ENCODE data around the gene LAMA3. TPM values are rescaled to one million over a fixed set of nuclear protein-coding genes. Genes with fewer than 3 reads are reported as not detected.

LAMA3 gene
- total RNA-seq, 2 donors from 2014 or later = 0.11 to 0.24 TPM

DNA sequence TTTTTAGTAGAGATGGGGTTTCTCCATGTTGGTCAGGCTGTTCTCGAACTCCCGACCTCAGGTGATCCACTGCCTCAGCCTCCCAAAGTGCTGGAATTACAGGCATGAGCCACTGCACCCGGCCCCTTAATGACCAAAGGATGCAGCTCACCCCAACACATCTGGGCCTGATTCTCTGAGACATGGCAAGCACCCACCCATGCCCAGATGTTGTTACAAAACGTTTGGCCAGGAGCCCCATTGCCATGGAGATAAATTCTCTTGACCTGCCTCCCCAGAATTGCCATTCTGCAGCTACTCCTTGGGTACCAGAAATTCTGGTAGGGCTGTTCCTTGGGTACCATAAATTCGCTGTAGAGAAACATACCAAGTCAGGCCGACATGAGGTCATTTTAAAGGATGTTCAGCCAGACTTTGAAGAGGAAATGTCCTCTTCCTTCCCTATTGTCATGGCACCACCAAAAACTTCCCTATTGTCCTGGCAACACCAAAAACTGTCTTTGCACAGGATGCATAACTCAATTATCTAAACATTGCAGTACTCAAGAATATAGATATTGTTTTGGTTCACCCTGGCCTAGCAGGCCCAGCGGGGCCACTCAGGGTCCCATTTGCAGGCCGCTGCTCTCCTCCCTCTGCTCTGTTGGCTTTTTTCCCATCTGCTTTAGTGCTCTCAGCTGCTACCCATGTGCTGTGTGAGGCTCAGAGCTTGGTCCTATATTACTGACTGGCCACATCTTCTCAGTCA, 164.4 kb downstream of the LAMA3 start:
- no peak overlapping the region for H3K27ac Mint-ChIP-seq
- H3K4me3 Mint-ChIP-seq = no peak overlapping the region
- peaks cover 4% of the 10 kb centered on the region for H3K4me1 Mint-ChIP-seq
- H3K36me3 Mint-ChIP-seq (ENCODE audit: low read depth) = no peaks in the 10 kb centered on the region
- H3K9me3 Mint-ChIP-seq = no peaks in the 10 kb centered on the region
- no peaks in the 10 kb centered on the region for H3K27me3 Mint-ChIP-seq
- ATAC-seq (replicated peaks) = no peak

DNA sequence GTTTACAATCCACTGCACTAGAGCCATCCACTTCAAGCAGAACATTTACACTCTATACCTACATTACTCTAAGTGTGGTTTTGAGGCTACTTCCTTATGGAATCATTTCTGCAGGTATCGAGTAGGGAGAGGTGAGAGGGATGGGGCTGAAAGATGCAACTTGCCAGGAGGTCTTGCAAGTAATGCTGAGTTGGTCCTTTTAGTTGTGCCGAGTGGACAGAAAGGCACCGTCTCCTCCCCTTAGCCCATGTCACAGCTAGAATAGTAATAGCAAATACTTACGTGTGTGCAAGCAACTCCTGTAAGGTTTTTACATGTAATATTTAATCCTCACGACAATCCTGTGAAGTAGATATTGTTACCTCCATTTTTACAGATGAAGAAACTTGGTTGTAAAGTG, 166.5 kb downstream of the LAMA3 start:
- ATAC-seq (replicated peaks) = no peak
- H3K27ac Mint-ChIP-seq = no peak overlapping the region
- no peak overlapping the region for H3K4me3 Mint-ChIP-seq
- no peaks in the 10 kb centered on the region for H3K36me3 Mint-ChIP-seq (ENCODE audit: low read depth)
- no peaks in the 10 kb centered on the region for H3K27me3 Mint-ChIP-seq
- H3K4me1 Mint-ChIP-seq = peaks cover 3% of the 10 kb centered on the region
- H3K9me3 Mint-ChIP-seq = no peaks in the 10 kb centered on the region

DNA sequence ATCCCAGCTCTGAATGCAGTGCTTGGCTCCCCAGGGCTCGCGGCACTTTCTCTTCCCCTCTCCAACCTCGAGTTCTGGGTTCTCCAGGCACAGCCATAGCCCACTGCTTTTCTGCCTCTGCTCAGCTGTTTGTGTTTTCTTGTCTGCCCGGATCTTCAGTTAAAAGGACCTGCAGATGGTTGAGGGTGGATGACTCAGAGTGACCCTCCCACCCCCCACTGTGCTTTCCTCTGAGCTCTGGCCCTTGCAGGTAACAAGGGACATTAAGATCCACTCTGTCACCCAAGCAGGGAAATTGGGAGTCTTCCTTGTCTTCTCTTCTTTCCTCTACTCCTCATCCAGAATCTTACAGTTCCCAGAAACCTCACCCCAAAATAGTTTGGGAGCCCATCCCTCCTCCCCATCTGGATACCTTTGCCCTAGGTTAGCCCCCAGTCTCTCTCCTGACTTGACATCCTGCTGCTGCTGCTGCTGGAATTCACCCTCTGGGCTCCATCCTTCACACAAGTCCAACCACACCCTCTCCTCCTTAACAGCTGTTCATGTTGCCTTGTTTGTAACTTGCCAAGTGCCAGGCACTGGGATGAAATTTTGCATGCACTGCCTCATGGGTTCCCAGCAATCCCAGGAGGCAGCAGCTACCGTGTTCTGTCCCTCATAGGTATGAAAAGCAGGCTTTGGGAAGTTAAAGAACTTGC, 167.4 kb downstream of the LAMA3 start:
- no peak for ATAC-seq (replicated peaks)
- Mint-ChIP-seq H3K4me1 (peaks cover 3% of the 10 kb centered on the region), H3K36me3 (ENCODE audit: low read depth) (no peaks in the 10 kb centered on the region), H3K4me3 (no peak overlapping the region), H3K27me3 (no peaks in the 10 kb centered on the region), H3K9me3 (no peaks in the 10 kb centered on the region), H3K27ac (no peak overlapping the region)

DNA sequence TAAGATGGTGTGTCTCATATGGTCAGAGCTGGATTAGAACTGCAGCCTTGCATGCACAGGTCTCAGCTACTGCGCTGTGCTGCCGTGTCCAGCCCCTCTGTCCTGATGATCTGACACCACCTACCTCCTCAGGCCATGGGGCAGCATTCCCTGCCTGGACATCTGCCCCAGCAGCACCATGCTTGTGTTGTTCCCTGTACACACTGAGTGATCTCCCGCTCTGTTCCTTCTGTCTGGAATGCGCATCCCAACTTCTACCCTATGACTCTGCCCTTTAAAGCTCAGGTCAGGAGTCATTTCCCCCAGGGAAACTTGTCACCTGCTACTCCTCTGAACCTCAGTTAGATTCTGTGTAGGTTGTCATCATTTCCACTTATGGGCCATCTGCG, 167.9 kb downstream of the LAMA3 start:
- no peak overlapping the region for H3K27ac Mint-ChIP-seq
- no peak for ATAC-seq (replicated peaks)
- H3K4me3 Mint-ChIP-seq = no peak overlapping the region
- peaks cover 3% of the 10 kb centered on the region for H3K4me1 Mint-ChIP-seq
- H3K36me3 Mint-ChIP-seq (ENCODE audit: low read depth) = no peaks in the 10 kb centered on the region
- no peaks in the 10 kb centered on the region for H3K9me3 Mint-ChIP-seq
- no peaks in the 10 kb centered on the region for H3K27me3 Mint-ChIP-seq

DNA sequence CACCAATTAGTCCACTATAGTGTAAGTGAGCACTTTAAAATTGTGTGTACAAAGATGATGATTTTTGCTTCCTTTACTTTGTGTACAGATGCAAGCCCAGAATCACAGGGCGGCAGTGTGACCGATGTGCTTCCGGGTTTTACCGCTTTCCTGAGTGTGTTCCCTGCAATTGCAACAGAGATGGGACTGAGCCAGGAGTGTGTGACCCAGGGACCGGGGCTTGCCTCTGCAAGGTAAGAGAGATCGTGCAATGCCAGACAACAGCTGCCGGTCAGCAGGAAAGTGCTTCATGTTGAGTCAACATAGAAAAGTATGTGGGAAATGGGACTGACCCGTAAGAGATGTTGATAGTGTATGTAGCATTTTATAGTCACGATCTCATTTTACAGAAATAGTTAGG, 168.5 kb downstream of the LAMA3 start:
- no peak for ATAC-seq (replicated peaks)
- Mint-ChIP-seq H3K4me1 (peaks cover 3% of the 10 kb centered on the region), H3K36me3 (ENCODE audit: low read depth) (no peaks in the 10 kb centered on the region), H3K9me3 (no peaks in the 10 kb centered on the region), H3K27ac (no peak overlapping the region), H3K27me3 (no peaks in the 10 kb centered on the region), H3K4me3 (no peak overlapping the region)

DNA sequence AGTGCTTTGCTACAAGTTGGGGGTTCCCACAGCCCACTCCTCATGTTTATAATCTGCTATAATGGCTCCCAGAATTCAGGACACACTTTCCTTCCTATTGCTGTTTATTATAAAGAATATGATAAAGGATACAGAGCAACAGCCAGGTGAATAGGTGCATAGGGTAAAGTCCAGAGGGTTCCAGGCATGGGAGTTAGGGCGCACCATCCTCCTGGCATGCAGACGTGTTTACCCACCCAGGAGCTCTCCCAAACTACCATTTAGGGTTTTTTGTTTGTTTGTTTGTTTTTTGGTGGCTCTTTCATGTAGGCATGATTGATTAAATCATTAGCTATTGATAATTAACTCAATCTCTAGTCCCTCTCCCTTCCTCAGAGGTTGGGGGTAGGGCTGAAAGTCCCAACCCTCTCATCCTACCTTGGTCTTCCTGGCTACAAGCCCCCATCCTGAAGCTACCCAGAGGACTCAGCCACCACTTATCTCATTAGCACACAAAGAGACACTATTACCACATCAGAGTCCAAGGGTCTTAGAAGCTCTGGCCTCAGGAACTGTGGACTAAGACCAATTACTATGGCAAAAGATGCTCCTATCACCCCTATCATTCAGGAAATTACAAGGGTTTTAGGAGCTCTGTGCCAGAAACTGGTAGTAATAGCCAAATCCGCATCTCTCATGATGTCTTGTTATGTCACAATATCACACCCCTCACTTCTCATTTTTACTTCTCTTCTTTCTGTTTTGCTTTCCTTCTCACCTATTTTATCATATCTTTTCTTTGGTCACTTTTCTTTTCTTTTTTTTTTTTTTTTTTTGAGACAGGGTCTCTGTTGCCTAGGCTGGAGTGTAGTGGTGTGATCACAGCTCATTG, 170.4 kb downstream of the LAMA3 start:
- Mint-ChIP-seq H3K36me3 (ENCODE audit: low read depth) (no peaks in the 10 kb centered on the region), H3K4me3 (no peak overlapping the region), H3K9me3 (peaks cover 6% of the 10 kb centered on the region), H3K27ac (peak overlapping the region; percentile 17), H3K4me1 (peaks cover 9% of the 10 kb centered on the region), H3K27me3 (no peaks in the 10 kb centered on the region)
- no peak for ATAC-seq (replicated peaks)

DNA sequence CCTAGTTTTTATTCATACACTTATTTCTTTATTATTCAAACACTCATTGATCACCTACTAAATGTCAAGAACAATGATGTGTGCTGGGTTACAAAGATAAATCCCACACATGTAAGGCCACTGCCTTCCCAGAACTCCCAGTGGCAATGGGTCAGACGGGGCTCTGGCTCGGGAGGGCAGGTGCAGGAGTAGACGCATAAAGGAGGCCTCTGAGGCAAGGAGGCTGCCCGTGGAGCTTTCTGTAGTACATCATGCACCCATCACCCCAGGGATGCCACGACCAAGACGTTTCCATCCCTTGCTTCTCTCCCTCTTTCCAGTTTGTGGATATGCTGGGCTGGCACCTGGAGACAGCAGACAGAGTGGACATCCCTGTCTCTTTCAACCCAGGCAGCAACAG, 172.1 kb downstream of the LAMA3 start:
- Mint-ChIP-seq H3K9me3 (peaks cover 6% of the 10 kb centered on the region), H3K36me3 (ENCODE audit: low read depth) (no peaks in the 10 kb centered on the region), H3K4me1 (peaks cover 21% of the 10 kb centered on the region), H3K4me3 (no peak overlapping the region), H3K27ac (peak overlapping the region; percentile 47), H3K27me3 (no peaks in the 10 kb centered on the region)
- ATAC-seq (replicated peaks) = no peak

DNA sequence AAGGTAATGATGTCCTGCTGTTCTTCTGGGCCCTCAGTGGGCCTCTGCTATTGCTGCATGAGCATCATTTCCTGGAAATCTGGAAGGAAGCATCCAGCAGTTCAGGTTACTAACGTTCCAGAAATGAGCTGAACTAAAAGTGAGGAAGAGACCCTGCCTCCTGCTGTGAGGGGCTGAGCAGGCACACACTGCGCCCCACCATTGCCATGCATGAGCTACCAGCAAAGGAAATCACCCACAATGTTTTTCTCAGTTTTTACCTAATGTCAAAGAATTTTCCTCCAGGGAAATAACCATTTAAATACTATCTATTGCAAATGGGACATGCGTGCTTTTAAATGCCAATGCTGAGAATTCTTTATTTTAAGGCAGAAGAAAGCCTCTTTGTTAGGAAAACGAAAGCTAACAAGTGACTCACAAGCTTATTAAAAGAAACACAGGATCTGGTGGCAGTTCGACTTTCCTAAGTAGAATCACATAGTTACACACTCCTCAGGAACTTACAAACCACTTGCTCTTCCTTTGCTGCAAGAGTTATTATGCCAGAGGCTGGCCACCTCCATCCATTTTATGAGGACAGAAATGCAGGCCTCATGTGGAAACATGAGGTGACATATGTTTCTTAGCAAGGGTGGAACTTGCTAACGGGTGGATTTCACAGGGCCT, 172.7 kb downstream of the LAMA3 start:
- Mint-ChIP-seq H3K4me3 (peak overlapping the region; percentile 20), H3K27me3 (no peaks in the 10 kb centered on the region), H3K36me3 (ENCODE audit: low read depth) (no peaks in the 10 kb centered on the region), H3K9me3 (peaks cover 6% of the 10 kb centered on the region), H3K27ac (peak overlapping the region; percentile 29), H3K4me1 (peaks cover 22% of the 10 kb centered on the region)
- no peak for ATAC-seq (replicated peaks)

DNA sequence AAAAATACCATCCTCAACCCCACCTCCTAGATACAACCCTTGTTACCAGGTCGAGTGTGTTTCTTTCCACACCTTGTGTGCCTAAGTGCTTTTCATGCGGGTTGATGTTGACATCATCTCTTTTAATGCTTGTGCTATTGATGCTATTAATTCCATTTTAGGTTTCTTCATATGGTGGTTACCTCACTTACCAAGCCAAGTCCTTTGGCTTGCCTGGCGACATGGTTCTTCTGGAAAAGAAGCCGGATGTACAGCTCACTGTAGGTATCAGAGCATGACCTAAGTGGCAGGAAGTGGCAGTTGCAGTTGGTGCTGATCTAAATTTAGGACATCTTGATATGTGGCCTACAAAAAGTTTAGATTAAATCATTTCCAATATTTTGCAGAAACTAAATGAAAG, 175.4 kb downstream of the LAMA3 start:
- peak overlapping the region; percentile 59 for H3K4me3 Mint-ChIP-seq
- no peaks in the 10 kb centered on the region for H3K36me3 Mint-ChIP-seq (ENCODE audit: low read depth)
- ATAC-seq (replicated peaks) = peak; percentile 95
- H3K9me3 Mint-ChIP-seq = peaks cover 6% of the 10 kb centered on the region
- H3K27ac Mint-ChIP-seq = peak overlapping the region; percentile 94
- peaks cover 22% of the 10 kb centered on the region for H3K4me1 Mint-ChIP-seq
- H3K27me3 Mint-ChIP-seq = no peaks in the 10 kb centered on the region

DNA sequence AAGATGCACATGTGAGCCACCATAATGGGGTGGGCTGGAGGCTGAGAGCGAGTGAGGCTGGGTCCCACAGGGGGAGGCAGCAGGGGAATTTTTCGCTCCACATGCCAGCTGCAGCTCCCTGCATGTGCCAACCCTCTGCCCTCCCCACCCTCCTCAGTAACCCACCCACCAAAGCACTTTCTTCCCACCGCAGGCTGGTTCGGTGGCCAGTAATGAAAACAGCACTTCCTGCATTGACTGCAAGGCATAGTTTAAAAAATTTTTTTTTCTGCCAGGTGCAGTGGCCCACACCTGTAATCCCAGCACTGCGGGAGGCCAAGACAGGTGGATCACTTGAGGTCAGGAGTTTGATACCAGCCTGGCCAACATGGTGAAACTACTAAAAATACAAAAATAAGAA, 177.8 kb downstream of the LAMA3 start:
- H3K4me3 Mint-ChIP-seq = no peak overlapping the region
- no peak overlapping the region for H3K27ac Mint-ChIP-seq
- H3K27me3 Mint-ChIP-seq = no peaks in the 10 kb centered on the region
- H3K9me3 Mint-ChIP-seq = peaks cover 6% of the 10 kb centered on the region
- H3K36me3 Mint-ChIP-seq (ENCODE audit: low read depth) = no peaks in the 10 kb centered on the region
- no peak for ATAC-seq (replicated peaks)
- peaks cover 32% of the 10 kb centered on the region for H3K4me1 Mint-ChIP-seq

DNA sequence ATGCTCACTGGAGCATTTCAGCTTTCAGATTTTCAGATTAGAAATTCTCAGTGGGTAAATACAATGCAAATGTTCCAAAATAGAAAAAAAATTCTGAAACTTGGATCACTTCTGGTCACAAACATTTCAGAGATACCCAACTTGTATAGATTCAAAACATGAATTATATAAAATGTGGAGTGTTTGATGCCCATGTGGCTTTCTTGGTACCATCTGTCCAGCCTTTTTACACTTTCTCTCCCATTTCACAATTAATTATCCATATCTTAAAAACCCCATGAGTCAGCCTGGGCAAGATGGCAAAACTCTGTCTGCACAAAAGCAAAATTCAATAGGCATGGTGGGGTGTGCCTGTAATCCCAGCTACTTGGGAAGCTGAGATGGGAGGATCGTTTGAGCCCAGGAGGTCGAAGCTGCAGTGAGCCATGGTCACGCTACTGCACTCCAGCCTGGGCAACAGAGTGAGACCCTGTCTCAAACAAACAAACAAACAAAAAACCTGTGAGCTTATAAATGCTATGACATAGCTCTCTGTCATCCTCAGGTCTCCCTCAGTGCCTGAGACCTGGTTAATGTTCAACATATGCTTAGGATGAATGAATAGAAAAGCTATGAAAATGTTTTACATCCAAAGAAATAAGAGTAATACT, 179.0 kb downstream of the LAMA3 start:
- no peak overlapping the region for H3K4me3 Mint-ChIP-seq
- ATAC-seq (replicated peaks) = no peak
- H3K36me3 Mint-ChIP-seq (ENCODE audit: low read depth) = no peaks in the 10 kb centered on the region
- no peaks in the 10 kb centered on the region for H3K27me3 Mint-ChIP-seq
- H3K27ac Mint-ChIP-seq = no peak overlapping the region
- H3K9me3 Mint-ChIP-seq = peaks cover 6% of the 10 kb centered on the region
- H3K4me1 Mint-ChIP-seq = peaks cover 43% of the 10 kb centered on the region

DNA sequence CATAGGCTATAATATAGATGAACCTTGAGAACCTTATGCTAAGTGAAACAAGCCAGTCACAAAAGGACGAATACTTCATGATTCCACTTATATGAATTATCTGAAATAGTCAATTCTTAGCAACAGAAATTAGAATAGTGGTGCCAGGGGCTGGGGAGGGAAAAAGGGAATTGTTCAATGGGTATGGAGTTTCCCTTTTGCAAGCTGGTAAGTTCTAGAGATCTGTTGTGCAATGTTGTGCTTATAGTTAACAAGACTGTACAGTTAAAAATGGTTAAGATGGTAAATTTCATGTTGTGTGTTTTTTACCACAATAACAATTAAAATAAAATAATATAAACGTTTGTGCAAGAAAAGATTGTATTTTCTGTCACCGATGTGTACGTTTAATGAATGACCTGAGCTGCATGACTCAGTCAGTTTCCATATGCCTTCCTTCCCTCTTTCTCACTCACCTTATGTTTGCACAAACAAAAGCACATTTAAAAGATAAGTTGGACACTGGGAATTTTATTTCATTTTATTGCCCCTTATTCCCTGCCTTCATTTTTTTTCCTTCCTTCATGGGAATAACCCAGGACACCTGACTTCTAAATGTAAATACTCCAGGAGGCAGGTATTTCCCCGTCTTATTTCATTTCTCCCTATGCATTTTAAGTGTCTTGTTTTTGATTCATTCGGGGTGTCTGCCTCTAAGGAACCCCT, 181.6 kb downstream of the LAMA3 start:
- H3K27me3 Mint-ChIP-seq = no peaks in the 10 kb centered on the region
- H3K4me1 Mint-ChIP-seq = peaks cover 29% of the 10 kb centered on the region
- H3K36me3 Mint-ChIP-seq (ENCODE audit: low read depth) = no peaks in the 10 kb centered on the region
- H3K27ac Mint-ChIP-seq = peak overlapping the region; percentile 44
- H3K9me3 Mint-ChIP-seq = no peaks in the 10 kb centered on the region
- H3K4me3 Mint-ChIP-seq = peak overlapping the region; percentile 51
- ATAC-seq (replicated peaks) = peak; percentile 46

DNA sequence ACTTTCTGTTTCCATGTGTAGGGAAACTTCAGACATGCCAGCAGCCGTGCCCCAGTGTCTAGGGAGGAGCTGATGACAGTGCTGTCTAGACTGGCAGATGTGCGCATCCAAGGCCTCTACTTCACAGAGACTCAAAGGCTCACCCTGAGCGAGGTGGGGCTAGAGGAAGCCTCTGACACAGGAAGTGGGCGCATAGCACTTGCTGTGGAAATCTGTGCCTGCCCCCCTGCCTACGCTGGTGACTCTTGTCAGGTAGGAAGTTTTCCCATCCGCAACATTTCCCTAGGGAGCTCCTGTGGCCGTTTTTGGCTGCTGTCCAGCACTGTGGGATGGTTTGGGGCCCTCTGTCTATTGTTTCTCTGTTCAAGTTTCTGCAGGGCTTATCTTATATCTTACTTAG, 182.2 kb downstream of the LAMA3 start:
- peak; percentile 81 for ATAC-seq (replicated peaks)
- H3K4me3 Mint-ChIP-seq = peak overlapping the region; percentile 51

More for the DNA sequence above, 182.2 kb downstream of the LAMA3 start:
- Mint-ChIP-seq H3K27ac (peak overlapping the region; percentile 44), H3K9me3 (no peaks in the 10 kb centered on the region), H3K4me1 (peaks cover 24% of the 10 kb centered on the region), H3K36me3 (ENCODE audit: low read depth) (no peaks in the 10 kb centered on the region), H3K27me3 (no peaks in the 10 kb centered on the region)

Data from activated T-helper 17 cell treated with anti-CD3 and anti-CD28 coated beads, Interleukin-2, amount 50 U/mL, for 72 hours (primary cell).